Measurements from ENCODE around the gene IST1. TPM values are rescaled to one million over a fixed set of nuclear protein-coding genes. Genes with fewer than 3 reads are reported as not detected.
A peak's percentile ranks its signal among the peaks of the same experiment; 100 is the strongest.

IST1 gene
- total RNA-seq, 1 experiment from 2014 or later: 107 TPM

DNA sequence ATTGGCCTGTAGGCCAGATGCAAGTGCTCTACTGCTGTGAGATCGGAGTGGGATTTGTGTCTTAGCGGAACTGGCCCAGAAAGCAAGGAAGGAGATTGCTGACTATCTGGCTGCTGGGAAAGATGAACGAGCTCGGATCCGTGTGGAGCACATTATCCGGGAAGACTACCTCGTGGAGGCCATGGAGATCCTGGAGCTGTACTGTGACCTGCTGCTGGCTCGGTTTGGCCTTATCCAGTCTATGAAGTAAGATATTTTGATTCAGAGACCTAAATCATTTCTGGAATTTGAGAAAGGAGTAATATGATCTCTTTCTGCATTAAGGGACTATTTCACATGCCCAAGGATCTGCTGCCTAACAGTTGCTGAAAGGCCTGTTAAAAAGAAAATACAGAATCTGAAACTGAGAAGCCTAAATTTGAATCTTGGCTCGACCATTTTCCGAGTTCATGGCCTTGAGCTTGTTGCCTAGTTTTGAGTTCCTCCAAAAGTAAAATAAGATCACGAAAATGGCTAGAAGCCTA is 21.1 kb downstream of the IST1 start:
- no peak for DNase-seq (ENCODE audit: low read depth)

DNA sequence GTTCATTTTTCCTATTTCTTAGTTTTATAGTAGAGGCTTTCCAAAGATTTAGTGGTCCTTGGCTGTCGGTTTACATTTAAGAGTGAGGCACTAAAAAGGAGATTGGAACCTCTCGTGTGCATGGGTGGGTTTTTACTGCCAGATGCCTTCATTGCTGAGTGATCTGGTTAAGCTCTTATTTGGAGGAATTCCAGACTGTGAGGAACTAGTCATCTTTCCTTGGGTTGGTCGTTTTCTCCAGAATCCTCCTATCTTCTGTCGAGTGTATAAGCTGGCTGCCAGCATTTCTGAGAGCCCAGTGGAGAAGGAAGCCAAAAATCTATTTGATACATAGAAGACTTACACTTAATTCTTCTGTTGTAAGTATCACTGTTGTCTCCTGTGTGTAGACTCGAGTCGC is 22.6 kb downstream of the IST1 start:
- DNase-seq (ENCODE audit: low read depth): no peak

DNA sequence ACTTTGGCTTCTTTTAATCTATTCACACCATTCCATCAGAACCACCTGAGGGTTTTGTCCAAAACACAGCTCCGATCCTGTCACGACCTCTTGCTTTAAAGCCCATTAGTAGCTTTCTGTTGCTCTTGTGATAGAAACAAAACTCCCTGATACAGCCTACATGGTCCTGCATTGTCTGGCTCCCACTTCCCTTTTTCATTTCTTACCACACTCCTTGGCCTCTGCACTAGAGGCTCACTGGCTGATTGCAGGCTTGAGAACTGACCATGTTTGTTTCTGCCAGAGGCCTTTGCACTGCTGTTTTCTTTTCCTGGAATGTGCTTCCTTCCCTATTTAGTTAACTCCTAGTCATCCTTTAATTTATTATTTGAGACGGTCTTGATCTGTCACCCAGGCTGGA is 23.7 kb downstream of the IST1 start:
- DNase-seq (ENCODE audit: low read depth): no peak

DNA sequence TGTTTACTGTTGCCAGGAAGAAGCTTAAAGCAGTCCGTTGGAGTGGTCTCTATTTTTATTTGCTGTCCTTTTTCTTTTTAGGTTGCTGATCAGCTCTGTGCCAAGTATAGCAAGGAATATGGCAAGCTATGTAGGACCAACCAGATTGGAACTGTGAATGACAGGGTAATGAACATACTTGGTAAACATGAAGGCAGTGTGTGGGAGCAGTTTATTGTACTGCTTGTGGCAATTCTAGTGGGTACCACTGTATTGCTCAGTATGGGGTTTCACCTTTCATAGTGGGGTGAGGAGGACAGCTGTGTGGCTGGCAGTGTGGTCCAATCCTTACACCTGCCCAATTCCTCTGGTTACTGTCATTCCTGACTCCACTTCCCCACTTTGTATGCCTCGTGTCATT is 25.3 kb downstream of the IST1 start:
- no peak for DNase-seq (ENCODE audit: low read depth)

DNA sequence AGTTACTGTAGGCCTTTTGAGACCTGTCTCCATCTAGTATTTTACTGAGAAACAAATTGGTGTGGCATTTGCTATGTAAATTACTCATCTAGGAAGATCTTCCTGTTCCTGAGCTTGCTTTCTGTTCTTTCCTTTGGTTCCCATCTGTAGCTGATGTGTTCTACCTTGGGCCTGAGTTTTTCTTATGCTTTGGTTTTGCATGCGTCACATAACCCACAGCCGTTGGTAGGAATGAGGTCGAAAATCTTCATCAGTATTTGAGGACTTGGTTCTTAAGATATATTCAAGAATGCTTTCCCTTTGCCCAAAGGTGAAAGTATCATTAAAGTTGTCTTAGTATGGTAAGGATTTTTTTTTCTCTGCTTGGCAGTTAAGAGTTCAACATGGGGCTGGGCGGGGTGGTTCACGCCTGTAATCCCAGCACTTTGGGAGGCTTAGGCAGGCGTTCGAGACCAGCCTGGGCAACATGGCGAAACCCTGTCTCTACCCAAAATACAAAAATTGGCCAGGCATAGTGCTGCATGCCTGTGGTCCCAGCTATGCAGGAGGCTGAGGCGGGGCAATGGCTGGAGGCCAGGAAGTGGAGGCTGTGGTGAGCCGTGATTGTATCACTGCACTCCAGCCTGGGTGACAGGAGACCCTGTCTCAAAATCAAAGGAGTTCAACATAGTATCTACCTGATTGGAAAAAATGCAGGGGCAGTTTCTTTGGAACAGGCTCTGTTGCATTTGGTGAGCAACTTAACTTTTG is 28.8 kb downstream of the IST1 start:
- DNase-seq (ENCODE audit: low read depth): peak; percentile 26

DNA sequence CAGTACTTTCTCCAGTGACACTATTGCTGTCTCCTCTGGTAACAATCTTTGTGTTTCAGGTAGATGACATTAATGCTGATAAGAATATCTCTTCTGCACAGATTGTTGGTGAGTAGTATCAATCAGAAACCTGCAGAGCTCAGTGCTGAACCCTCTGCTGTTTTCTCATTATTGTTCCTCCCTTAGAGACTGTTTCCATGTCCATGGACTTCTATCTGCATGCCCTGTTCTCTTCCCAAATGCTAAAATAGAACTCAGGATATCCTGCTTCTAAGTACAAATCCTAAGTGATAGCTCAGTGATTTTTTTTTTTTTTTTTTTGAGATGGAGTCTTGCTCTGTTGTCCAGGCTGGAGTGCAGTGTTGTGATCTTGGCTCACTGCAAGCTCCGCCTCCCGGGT is 29.4 kb downstream of the IST1 start:
- DNase-seq (ENCODE audit: low read depth): no peak

DNA sequence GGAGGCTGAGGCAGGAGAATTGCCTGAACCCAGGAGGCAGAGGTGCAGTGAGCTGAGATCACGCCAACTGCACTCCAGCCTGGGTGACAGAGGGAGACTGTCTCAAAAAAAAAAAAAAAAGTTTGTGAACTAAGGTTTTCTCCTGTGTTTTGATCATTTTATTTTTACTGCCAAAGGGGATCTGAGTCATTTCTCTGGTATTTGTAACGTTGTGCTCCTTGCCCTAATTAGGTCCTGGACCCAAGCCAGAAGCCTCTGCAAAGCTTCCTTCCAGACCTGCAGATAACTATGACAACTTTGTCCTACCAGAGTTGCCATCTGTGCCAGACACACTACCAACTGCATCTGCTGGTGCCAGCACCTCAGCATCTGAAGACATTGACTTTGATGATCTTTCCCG is 32.1 kb downstream of the IST1 start:
- peak; percentile 95 for DNase-seq (ENCODE audit: low read depth)

DNA sequence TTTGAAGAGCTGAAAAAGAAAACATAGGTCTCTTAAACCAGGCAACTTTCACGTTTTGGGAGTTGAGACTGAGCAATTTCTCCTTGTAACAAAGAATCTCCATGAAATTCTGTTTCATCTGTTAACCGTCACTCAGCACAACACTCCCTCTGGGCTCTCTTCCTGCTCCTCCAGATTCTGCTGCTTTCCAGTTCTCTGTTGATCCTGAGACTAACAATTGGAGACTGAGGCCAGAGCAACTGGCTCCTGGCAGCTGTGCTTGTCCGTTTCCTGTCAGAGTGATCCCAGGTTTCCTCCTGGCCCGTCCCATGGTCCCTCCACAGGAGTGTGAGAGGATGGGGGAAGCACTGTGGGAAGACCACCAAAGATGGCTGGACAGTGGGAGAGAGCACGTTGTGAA is 32.5 kb downstream of the IST1 start:
- DNase-seq (ENCODE audit: low read depth): no peak

DNA sequence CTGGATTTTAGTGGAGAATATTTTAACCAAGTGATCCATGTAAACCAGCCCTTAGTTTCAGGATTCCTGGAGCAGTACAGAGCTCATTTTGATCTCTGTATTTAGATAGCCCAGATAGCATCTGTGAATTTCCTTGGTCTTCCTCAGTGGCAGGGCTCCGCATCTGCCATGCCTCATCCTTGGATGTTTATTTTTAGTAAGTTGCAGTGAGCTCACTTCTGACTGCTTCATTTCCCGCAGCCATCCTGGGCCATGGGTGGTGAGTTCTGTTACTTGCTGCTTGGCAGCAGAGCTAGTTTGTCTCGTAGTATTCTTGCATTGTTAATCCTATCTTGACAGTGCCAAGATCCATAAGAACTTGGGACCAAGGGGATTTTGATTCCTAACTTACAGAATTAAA is 33.7 kb downstream of the IST1 start:
- DNase-seq (ENCODE audit: low read depth): peak; percentile 80

DNA sequence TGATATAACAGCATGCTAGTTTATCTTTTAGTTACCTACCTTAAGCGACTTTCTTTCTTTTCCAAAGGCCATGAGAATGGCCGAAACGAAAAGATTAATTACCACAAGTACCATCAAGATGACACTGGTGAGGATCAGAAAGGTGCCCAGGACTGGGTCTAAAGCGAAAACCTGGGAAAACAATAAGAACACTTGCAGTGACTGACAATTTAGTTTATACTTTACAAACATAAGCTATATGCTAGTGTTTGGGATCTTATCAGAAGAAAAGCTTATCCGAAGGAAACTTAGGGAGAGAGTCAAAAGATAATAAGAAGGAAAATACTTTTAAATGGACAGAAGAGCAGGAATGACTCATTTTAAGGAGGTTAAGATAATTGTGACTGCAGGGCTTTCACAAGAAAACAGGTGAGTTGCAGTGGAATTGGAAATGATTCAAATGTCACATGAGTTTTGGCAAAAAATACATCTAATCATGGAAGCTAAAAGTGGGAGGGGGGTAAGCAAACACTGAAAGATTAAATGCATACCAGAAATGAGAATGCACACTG is 34.8 kb downstream of the IST1 start:
- no peak for DNase-seq (ENCODE audit: low read depth)

DNA sequence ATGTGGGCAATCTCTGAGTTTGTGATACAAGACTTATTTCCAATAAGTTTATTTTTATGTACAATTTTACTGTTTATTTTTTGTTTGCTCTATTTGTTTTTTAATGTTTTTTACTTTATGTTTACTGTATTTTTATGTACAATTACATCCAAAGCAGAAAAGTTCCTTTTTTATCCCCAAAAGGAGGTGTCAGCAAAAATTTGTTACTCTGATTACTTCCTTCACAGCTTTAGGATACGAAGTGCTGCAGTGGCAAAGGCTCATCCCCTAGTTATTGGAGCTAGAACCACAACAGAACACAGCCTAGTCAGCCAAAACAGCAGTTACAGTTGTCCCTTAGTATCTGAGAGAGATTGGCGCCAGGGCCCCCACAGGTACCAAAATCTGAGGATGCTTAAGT is 35.7 kb downstream of the IST1 start:
- DNase-seq (ENCODE audit: low read depth): no peak

DNA sequence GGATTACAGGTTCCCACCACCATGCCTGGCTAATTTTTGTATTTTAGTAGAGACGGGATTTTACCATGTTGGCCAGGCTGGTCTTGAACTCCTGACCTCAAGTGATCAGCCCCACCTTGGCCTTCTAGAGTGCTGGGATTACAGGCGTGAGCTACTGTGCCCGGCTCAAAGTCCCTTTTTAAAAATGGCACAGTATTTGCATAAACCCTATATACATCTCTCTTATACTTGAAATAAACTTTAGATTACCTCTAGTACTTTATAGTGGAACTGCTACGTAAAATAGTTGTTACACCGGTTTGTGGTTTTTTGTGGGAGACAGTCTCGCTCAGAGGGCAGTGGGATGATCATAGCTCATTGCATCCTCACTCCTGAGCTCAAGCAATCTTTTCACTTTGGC is 36.3 kb downstream of the IST1 start:
- no peak for DNase-seq (ENCODE audit: low read depth)

DNA sequence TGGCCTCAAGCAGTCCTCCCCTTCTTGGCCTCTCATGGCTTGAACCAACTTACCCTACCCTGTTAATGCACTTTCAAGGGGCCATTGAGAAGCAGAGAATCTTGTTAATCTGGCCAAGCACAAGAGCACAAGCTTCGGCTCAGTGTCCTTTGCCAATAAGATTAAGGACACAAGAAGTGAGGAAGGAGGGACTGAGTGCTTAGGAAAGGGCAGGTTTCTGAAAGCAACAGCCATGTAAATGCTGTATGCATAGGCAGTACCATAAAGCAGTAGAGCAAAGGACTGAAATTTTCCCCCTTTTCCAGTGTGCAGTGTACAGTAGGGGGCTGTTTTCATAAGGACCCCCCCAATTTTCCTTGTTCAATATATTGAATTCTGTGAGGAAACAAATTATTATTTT is 37.7 kb downstream of the IST1 start:
- DNase-seq (ENCODE audit: low read depth): no peak

DNA sequence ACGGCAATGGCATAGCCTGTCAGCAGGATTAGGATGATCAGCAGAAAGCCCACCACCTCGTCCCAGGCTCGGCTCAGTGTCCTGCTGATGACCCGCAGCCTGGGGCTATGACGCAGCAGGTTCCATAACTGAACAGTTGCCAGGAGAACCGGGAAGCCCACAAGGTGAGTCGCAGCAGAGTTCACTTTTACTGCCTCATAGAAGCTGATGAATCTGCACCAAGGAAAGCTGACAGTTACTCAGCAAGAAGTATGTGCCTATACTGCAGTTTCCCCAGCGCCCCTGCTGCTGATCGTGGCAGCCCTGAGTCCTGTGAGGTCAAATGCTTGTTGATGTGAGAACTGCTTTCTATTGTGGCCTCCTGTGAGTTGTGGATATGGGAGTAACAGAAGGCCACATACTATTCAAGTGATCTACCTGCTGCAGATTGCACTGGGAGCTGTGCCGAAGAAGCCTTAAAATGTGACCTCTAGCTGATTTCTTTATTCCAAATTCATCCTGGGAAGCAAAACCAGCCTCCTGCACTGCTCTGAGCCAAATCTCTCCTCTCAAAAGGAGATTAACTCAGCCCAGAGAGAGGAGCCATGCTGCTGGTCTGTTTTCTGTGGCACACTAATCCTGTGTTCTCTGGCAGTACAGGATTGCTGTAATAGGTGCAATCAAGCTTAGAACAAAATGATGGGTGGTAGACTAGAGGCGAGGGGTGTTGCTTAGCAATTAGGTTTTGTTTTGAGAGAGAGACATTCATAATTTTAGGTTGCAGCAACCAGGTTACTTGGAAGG is 38.8 kb downstream of the IST1 start:
- DNase-seq (ENCODE audit: low read depth): peak; percentile 72

DNA sequence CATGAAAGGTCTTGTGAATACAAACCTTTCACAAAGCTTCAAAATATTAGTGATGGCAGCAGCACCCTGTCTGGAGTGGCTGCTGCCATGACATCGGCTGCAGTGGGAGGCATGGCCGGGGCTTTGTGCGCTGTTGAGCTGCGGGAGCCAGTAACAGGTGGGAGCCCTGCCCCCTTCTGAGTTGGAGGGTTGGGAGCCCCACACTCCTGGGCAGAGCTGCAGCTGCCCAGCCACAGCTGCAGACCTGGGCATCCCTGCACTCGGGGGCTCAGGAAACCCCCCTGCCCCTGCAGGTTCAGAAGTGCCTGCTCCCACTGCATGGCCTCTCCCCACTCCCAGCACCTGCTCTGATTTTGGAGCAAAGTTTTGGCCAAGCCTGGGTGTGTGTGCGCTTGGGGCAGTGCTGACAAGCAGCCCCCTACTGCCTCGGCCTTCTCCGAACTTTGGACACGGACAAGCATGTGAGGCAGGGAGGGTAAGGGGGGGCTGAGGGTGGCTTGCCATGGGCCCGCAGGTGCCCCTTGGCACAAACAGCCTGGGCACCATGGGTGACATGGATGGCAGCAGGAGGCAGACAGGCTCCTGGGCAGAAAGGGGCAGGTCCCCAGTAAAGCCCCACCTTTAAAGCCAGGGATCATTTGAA is 42.7 kb downstream of the IST1 start:
- DNase-seq (ENCODE audit: low read depth): no peak

DNA sequence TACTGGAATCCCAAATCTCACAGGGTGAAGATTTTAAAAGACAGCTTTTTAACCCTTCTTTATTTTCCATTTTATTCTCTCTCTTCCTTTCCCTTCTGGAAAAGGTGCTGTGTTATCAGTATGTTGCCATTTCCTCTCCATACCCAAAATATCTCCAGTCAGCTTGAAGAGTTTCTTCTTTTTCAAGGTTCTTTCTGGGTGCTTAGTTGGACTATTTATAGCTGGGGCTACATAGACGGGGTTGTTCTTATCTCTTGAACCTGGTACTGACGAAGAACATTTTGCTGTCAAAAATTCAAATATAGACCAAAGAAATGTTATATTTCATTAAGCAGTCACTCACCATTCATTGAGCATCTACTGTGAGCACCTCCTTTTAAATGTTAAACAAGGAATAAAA is 48.6 kb downstream of the IST1 start:
- DNase-seq (ENCODE audit: low read depth): no peak

DNA sequence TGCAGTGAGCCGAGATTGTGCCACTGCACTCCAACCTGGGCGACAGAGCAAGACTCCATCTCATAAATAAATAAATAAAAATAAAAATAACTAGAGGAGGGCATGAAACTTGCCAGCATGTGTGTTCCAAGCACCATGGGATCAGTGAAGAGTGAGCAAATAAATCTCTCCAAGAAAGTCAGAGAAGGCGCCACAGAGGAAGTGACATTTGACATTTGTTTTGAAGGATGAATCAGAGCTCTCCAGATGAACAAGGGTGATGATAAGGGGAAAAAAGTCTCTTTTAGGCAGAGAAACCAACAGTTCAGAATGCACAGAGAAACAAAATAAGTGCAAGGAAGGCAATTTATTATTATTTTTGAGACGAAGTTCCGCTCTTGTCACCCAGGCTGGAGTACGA is 50.3 kb downstream of the IST1 start:
- peak; percentile 18 for DNase-seq (ENCODE audit: low read depth)

DNA sequence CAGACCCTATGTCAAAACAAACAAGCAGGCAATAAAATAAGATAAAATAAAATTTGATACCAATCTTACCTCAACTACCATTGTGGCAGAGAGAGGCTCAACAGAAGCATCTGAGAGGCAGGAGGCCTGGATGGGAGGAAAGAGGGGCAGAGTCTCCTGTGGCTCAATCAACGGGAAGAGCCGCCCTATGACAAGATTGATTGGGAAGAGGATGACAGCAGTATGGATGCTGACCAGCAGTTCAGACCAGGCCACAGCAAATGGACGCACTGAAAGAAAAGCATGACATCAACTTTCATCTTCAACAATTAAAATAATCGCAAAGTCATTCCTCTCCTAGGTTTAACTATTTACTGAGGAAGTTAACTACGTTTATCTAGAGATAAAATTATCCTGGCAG is 57.5 kb downstream of the IST1 start:
- DNase-seq (ENCODE audit: low read depth): no peak

DNA sequence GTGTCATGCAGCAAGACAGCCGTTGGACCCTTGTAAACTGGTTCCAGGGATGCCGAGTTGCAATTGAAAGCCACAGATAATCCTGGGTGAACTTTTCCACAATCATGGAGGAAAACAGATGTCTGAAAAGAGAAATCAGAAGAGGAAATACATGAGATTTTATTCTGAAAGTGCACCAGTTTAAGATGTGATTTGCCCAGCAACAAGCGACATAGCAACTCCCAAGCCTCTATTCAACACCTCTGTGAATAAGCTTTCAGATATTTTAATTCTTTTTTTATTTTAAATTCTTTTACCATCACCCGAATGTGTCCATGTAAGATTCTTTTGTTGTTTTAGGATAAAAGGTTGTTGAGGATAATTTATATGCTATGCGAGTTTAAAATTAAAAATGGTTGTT is 58.8 kb downstream of the IST1 start:
- no peak for DNase-seq (ENCODE audit: low read depth)

DNA sequence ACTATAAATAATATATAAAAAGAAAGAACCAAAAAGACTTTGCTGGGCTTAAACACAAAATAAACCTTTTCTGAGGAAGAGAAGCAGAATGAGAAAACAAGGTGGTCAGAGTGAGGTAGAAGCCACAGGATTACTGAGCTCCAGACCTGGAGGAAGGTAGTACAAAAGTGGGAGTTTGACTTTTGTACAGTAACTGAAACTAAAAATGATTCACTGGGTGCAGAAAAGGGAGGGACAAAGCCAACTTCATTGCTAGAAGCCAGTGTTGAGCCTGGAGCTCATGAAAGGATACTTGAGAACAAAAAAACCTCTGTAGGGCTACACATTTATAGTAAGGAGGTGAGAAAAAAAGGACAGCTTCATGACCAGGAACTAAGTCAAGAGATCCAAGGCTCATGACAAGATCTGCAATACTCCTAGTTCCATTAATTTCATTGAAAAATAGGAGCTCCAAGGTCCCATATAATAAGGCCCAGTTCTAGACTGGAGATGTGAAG is 59.4 kb downstream of the IST1 start:
- DNase-seq (ENCODE audit: low read depth): no peak

DNA sequence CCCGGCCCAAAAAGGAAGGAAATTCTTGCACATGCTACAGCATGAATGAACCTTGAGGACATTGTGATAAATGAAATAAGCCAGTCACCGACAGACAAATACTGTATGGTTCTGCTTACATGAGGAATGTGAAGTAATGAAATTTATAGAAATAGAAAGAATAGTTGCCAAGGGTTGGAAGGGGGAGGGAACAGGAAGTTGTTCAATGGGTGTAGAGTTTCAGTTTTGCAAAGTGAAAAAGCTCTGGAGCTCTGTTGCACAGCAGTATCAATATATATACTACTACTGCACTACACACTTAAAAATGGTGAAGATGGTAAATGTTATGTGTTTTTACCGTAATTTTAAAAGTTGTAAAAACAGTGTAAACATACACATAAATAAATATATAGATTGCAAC is 61.2 kb downstream of the IST1 start:
- no peak for DNase-seq (ENCODE audit: low read depth)
